CD4-positive, alpha-beta T cell (primary cell): ENCODE measurements around the gene TMEM163. TPM values are rescaled to one million over a fixed set of nuclear protein-coding genes. Genes with fewer than 3 reads are reported as not detected.

Source experiments
- ATAC-seq: fragments of 200-7000 bp; cut with Tn5 transposase; one replicate; pipeline ENCODE4 v1.10.0; 2022; ENCODE audit warnings: mild to moderate bottlenecking; ENCODE audit not compliant: poor library complexity
- CTCF ChIA-PET: fragments of 350-600 bp; sonication (Branson Sonifier 250); formaldehyde crosslinking; loops from one replicate; lab custom pipeline; 2021; ENCODE audit warnings: antibody characterized with exemption, inconsistent platforms; lab: Charles Lee
- POLR2A ChIA-PET: fragments of 350-600 bp; sonication (Branson Sonifier 250); formaldehyde crosslinking; loops from one replicate; lab custom pipeline; 2021; ENCODE audit warnings: antibody characterized with exemption, inconsistent platforms; lab: Charles Lee
- DNase-seq, 14 experiments: peaks; one replicate each; pipeline ENCODE4 v3.0.0-alpha.2; 2013 to 2020; ENCODE audit warnings: mixed read lengths in 2 of 14
- H3K27ac ChIP-seq, 2 donors: one replicate each; pipeline versions ENCODE4 v1.5.1 to v1.7.0; 2013; ENCODE audit warnings: low read length in 2 of 2, low read depth in 1 of 2, mild to moderate bottlenecking in 1 of 2
- H3K27me3 ChIP-seq, 2 experiments: 1 replicate in 1 of 2; 2 replicates in 1 of 2; pipeline versions ENCODE4 v1.6.1 to v1.7.0; 2013; ENCODE audit warnings: low read length in 2 of 2, control low read depth in 1 of 2, mild to moderate bottlenecking in 1 of 2, moderate library complexity in 1 of 2; ENCODE audit not compliant: insufficient read depth in 2 of 2, control insufficient read depth in 1 of 2
- H3K36me3 ChIP-seq: one replicate; pipeline ENCODE4 v1.6.1; 2013; ENCODE audit warnings: low read length, control low read depth; ENCODE audit not compliant: insufficient read depth
- H3K4me1 ChIP-seq: one replicate; pipeline ENCODE4 v1.6.1; 2013; ENCODE audit warnings: low read length, control low read depth; ENCODE audit not compliant: insufficient read depth
- H3K4me3 ChIP-seq: one replicate; pipeline ENCODE4 v1.5.1; 2013; ENCODE audit warnings: mild to moderate bottlenecking, low read length, moderate library complexity
- H3K9me3 ChIP-seq, 2 experiments: 1 replicate in 1 of 2; 2 replicates in 1 of 2; pipeline versions ENCODE4 v1.6.1 to v1.7.0; 2013; ENCODE audit warnings: low read length in 2 of 2, mild to moderate bottlenecking in 2 of 2, control low read depth in 1 of 2, moderate library complexity in 1 of 2; ENCODE audit not compliant: control insufficient read depth in 1 of 2, insufficient read depth in 1 of 2
- H3K27ac Mint-ChIP-seq: one replicate; pipeline ENCODE4 v1.8.0; 2020; ENCODE audit warnings: mixed read lengths
- H3K27me3 Mint-ChIP-seq: one replicate; pipeline ENCODE4 v1.8.0; 2021; ENCODE audit warnings: mixed read lengths
- H3K36me3 Mint-ChIP-seq: one replicate; pipeline ENCODE4 v1.8.0; 2021; ENCODE audit warnings: low read depth, mixed read lengths
- H3K4me1 Mint-ChIP-seq: one replicate; pipeline ENCODE4 v1.8.0; 2021; ENCODE audit warnings: low read depth, mixed read lengths
- H3K4me3 Mint-ChIP-seq: one replicate; pipeline ENCODE4 v1.8.0; 2020; ENCODE audit warnings: mild to moderate bottlenecking, mixed read lengths
- H3K9me3 Mint-ChIP-seq: one replicate; pipeline ENCODE4 v1.8.0; 2020; ENCODE audit warnings: mixed read lengths
- intact Hi-C, 2 experiments: fragments of 100-400 bp; cut with DNase I in 1 of 2; cut with micrococcal nuclease in 1 of 2; formaldehyde crosslinking; loops; one replicate each; pipeline versions ENCODE4 v1.15.1 to v1.9.0; 2023 to 2025; cut with DNase I, micrococcal nuclease
- total RNA-seq, 174 experiments: library from RNA in 2 of 174; stranded (reverse) in 2 of 174; gene quantifications; one replicate each; pipeline ENCODE4 v1.2.3 and lab custom pipeline; 2021 to 2026
- TF ChIP-seq, protein P1 (sequence below): fragments of 200-600 bp; IDR thresholded peaks from one replicate; pipeline ENCODE4 v1.8.0; 2022; ENCODE audit warnings: antibody characterized with exemption, mild to moderate bottlenecking

TMEM163 gene
- total RNA-seq, 2 experiments from 2014 or later, result 0.14 to 0.47 TPM

DNA sequence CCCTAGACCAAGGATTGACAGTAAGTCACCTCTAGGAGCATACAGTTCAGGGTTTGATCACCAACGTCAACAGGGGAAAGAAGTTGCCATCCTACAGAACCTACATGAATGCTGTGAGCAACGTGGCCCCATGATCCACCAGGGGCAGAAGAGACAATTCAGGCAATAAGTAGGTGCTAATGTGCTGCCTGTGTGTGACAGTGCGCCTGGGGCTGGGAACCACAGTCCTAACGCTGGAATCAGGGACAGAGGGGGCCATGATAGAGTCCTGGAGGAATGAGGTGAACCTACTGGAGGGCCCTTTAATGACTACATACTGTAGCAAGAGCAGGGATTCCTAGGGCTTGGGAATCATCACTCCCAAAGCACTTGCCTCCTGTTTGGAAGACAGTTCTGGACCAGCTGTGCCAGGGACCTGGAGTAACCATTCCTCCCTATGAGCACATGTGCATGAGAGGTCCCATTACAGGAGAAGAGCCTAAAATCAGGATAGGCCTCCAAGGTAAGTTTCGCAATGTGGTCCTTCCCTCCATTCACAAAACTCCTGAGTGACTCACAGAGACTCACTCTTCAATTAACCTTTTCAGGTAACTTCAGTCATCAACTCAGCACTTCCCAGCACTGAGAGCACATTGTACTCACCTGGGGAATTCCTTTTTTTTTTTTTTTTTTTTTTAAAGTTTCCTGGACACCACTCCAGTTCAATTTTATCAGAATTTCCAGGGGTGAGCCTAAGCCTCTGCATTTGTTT lies 214.0 kb downstream of the TMEM163 start:
- Mint-ChIP-seq H3K27ac (no peak overlapping the region), H3K27me3 (no peaks in the 10 kb centered on the region), H3K36me3 (no peaks in the 10 kb centered on the region), H3K4me1 (peaks cover 8% of the 10 kb centered on the region), H3K4me3 (no peak overlapping the region), H3K9me3 (no peaks in the 10 kb centered on the region)
- H3K4me1 ChIP-seq, result no peaks in the 10 kb centered on the region
- ATAC-seq, result no peak
- H3K27me3 ChIP-seq, result no peaks in the 10 kb centered on the region
- H3K9me3 ChIP-seq, result no peaks in the 10 kb centered on the region
- ChIA-PET POLR2A (no interaction called here), CTCF (no interaction called here)
- TF ChIP-seq, protein P1, sequence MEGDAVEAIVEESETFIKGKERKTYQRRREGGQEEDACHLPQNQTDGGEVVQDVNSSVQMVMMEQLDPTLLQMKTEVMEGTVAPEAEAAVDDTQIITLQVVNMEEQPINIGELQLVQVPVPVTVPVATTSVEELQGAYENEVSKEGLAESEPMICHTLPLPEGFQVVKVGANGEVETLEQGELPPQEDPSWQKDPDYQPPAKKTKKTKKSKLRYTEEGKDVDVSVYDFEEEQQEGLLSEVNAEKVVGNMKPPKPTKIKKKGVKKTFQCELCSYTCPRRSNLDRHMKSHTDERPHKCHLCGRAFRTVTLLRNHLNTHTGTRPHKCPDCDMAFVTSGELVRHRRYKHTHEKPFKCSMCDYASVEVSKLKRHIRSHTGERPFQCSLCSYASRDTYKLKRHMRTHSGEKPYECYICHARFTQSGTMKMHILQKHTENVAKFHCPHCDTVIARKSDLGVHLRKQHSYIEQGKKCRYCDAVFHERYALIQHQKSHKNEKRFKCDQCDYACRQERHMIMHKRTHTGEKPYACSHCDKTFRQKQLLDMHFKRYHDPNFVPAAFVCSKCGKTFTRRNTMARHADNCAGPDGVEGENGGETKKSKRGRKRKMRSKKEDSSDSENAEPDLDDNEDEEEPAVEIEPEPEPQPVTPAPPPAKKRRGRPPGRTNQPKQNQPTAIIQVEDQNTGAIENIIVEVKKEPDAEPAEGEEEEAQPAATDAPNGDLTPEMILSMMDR, result no peak
- intact Hi-C loops, result no loop called here
- no peak overlapping the region for H3K4me3 ChIP-seq
- no peak for DNase-seq
- H3K36me3 ChIP-seq, result no peaks in the 10 kb centered on the region
- H3K27ac ChIP-seq, result no peak overlapping the region

GRCh38 chr2:134502104-134502503 lies 216.7 kb downstream of the TMEM163 start:
- Mint-ChIP-seq H3K4me3 (no peak overlapping the region), H3K27ac (no peak overlapping the region), H3K27me3 (no peaks in the 10 kb centered on the region), H3K9me3 (no peaks in the 10 kb centered on the region), H3K4me1 (no peaks in the 10 kb centered on the region), H3K36me3 (no peaks in the 10 kb centered on the region)
- H3K36me3 ChIP-seq, result no peaks in the 10 kb centered on the region
- DNase-seq (no peak), ATAC-seq (no peak)
- no peak overlapping the region for H3K27ac ChIP-seq
- H3K4me1 ChIP-seq, result no peaks in the 10 kb centered on the region
- H3K27me3 ChIP-seq, result no peaks in the 10 kb centered on the region
- H3K9me3 ChIP-seq, result no peaks in the 10 kb centered on the region
- POLR2A ChIA-PET, result no interaction called here
- TF ChIP-seq, protein P1, result no peak
- CTCF ChIA-PET, result no interaction called here
- intact Hi-C loops, result no loop called here
- no peak overlapping the region for H3K4me3 ChIP-seq

DNA sequence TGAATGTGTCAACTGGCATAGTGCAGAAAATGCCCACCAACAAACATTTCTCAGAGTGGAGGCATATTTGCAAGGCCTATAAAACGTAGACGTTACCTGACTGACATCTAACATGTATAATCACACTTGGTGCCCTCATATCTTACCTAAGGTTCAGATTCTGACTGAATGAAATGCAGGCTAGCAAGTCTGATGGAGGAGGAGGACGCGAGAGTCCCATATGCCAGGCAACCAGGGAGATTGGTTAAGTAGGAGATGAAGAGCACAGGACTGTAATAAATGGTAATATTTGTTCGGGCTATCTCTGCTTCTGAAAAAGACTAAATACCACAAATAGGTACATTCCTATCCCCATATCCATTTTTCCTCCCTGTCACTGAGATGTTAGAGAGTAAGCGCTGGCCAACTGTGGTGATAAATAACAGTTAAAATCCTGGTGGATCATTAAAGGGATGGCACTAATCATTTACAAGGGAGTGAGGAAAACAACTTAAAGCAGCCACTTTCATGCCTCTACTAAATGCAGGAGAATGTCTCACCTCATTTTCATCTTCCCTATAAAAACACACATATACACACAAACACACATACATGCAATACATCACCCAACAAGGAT lies 217.2 kb downstream of the TMEM163 start:
- ATAC-seq (no peak), DNase-seq (no peak)
- POLR2A ChIA-PET, result no interaction called here
- no peak overlapping the region for H3K27ac ChIP-seq
- H3K27me3 ChIP-seq, result no peaks in the 10 kb centered on the region
- no peak overlapping the region for H3K4me3 ChIP-seq
- Mint-ChIP-seq H3K27me3 (no peaks in the 10 kb centered on the region), H3K9me3 (no peaks in the 10 kb centered on the region), H3K4me1 (no peaks in the 10 kb centered on the region), H3K36me3 (no peaks in the 10 kb centered on the region), H3K4me3 (no peak overlapping the region), H3K27ac (no peak overlapping the region)
- no peaks in the 10 kb centered on the region for H3K36me3 ChIP-seq
- no peaks in the 10 kb centered on the region for H3K9me3 ChIP-seq
- intact Hi-C loops, result no loop called here
- CTCF ChIA-PET, result no interaction called here
- no peaks in the 10 kb centered on the region for H3K4me1 ChIP-seq
- TF ChIP-seq, protein P1, result no peak
